Adipocyte (in vitro differentiated cells): Measurements from ENCODE around the gene BTBD2.
"Not testable (repeated sequence)": the region's sequence is repeated elsewhere in the genome, so short reads cannot be mapped to it uniquely, and the experiment has no call there.

Experiments used
- DNase-seq: peaks from one replicate; pipeline ENCODE4 v3.0.0-alpha.2; 2015; ENCODE audit warnings: low read depth
- H3K27me3 ChIP-seq: replicated peaks from 2 replicates; pipeline ENCODE4 v1.7.0; 2013; ENCODE audit warnings: mild to moderate bottlenecking, low read length, moderate library complexity; ENCODE audit not compliant: control insufficient read depth, insufficient read depth
- H3K36me3 ChIP-seq: 2 replicates; pipeline ENCODE4 v1.7.0; 2013; ENCODE audit warnings: low read length, mild to moderate bottlenecking, moderate library complexity; ENCODE audit not compliant: control insufficient read depth, insufficient read depth, severe bottlenecking
- H3K4me1 ChIP-seq: 2 replicates; pipeline ENCODE4 v1.7.0; 2013; ENCODE audit warnings: mild to moderate bottlenecking, low read length, moderate library complexity; ENCODE audit not compliant: control insufficient read depth, insufficient read depth
- H3K4me3 ChIP-seq: 2 replicates; pipeline ENCODE4 v1.7.0; 2013; ENCODE audit warnings: mild to moderate bottlenecking, low read length, moderate library complexity
- H3K9ac ChIP-seq: 2 replicates; pipeline ENCODE4 v1.7.0; 2013; ENCODE audit warnings: mild to moderate bottlenecking, low read length, moderate library complexity
- H3K9me3 ChIP-seq: 2 replicates; pipeline ENCODE4 v1.7.0; 2013; ENCODE audit warnings: mild to moderate bottlenecking, low read length, moderate library complexity; ENCODE audit not compliant: control insufficient read depth

Gene BTBD2

GRCh38 chr19:1997353-1998233 lies 17.9 kb downstream of the BTBD2 start:
- Histone ChIP-seq H3K36me3 (peaks cover 33% of the 10 kb centered on the region), H3K4me1 (no peaks in the 10 kb centered on the region), H3K27me3 (no peaks in the 10 kb centered on the region), H3K9ac (no peak overlapping the region), H3K9me3 (no peaks in the 10 kb centered on the region), H3K4me3 (no peak overlapping the region)
- DNase-seq, result no peak

- Histone ChIP-seq H3K9me3 (no peaks in the 10 kb centered on the region), H3K36me3 (peaks cover 52% of the 10 kb centered on the region), H3K4me1 (no peaks in the 10 kb centered on the region), H3K9ac (no peak overlapping the region), H3K4me3 (no peak overlapping the region), H3K27me3 (no peaks in the 10 kb centered on the region)
- DNase-seq, result peak; percentile 11
These were observed 22.7 kb downstream of the BTBD2 start for GRCh38 chr19:1992759-1993260.

GRCh38 chr19:1991018-1991913 lies 24.2 kb downstream of the BTBD2 start:
- H3K27me3 ChIP-seq, result no peaks in the 10 kb centered on the region
- no peak overlapping the region for H3K4me3 ChIP-seq
- H3K9me3 ChIP-seq, result no peaks in the 10 kb centered on the region
- no peak for DNase-seq
- H3K9ac ChIP-seq, result no peak overlapping the region
- no peaks in the 10 kb centered on the region for H3K4me1 ChIP-seq
- peaks cover 52% of the 10 kb centered on the region for H3K36me3 ChIP-seq

- no peak overlapping the region for H3K9ac ChIP-seq
- H3K36me3 ChIP-seq, result peaks cover 53% of the 10 kb centered on the region
- DNase-seq, result no peak
- no peaks in the 10 kb centered on the region for H3K27me3 ChIP-seq
- no peaks in the 10 kb centered on the region for H3K4me1 ChIP-seq
- no peaks in the 10 kb centered on the region for H3K9me3 ChIP-seq
- no peak overlapping the region for H3K4me3 ChIP-seq
These were observed 25.1 kb downstream of the BTBD2 start for GRCh38 chr19:1990230-1991017.

- Histone ChIP-seq H3K4me1 (no peaks in the 10 kb centered on the region), H3K9me3 (no peaks in the 10 kb centered on the region), H3K27me3 (no peaks in the 10 kb centered on the region), H3K36me3 (peaks cover 57% of the 10 kb centered on the region), H3K4me3 (no peak overlapping the region), H3K9ac (no peak overlapping the region)
- no peak for DNase-seq
These were observed 25.8 kb downstream of the BTBD2 start for GRCh38 chr19:1989513-1990229.

GRCh38 chr19:1988464-1988863 lies 27.1 kb downstream of the BTBD2 start:
- not testable (repeated sequence) for H3K4me3 ChIP-seq, H3K9me3 ChIP-seq, H3K4me1 ChIP-seq, H3K9ac ChIP-seq, DNase-seq, H3K27me3 ChIP-seq
- H3K36me3 ChIP-seq, result peaks cover 57% of the 10 kb centered on the region

GRCh38 chr19:1987197-1988187 lies 28.0 kb downstream of the BTBD2 start:
- H3K4me1 ChIP-seq, result no peaks in the 10 kb centered on the region
- H3K4me3 ChIP-seq, result no peak overlapping the region
- H3K36me3 ChIP-seq, result peaks cover 56% of the 10 kb centered on the region
- no peak for DNase-seq
- H3K9me3 ChIP-seq, result no peaks in the 10 kb centered on the region
- H3K27me3 ChIP-seq, result no peaks in the 10 kb centered on the region
- H3K9ac ChIP-seq, result no peak overlapping the region

- peaks cover 64% of the 10 kb centered on the region for H3K36me3 ChIP-seq
These were observed 29.0 kb downstream of the BTBD2 start for GRCh38 chr19:1986357-1987162.

GRCh38 chr19:1985588-1986356 lies 29.7 kb downstream of the BTBD2 start:
- Histone ChIP-seq H3K4me3 (no peak overlapping the region), H3K9ac (no peak overlapping the region), H3K4me1 (no peaks in the 10 kb centered on the region), H3K36me3 (peaks cover 64% of the 10 kb centered on the region), H3K27me3 (no peaks in the 10 kb centered on the region), H3K9me3 (no peaks in the 10 kb centered on the region)
- no peak for DNase-seq

More at GRCh38 chr19:1986357-1987162, 29.0 kb downstream of the BTBD2 start:
- DNase-seq, result no peak
- no peaks in the 10 kb centered on the region for H3K4me1 ChIP-seq
- no peak overlapping the region for H3K4me3 ChIP-seq
- no peaks in the 10 kb centered on the region for H3K9me3 ChIP-seq
- H3K9ac ChIP-seq, result no peak overlapping the region
- H3K27me3 ChIP-seq, result no peaks in the 10 kb centered on the region
